ENCODE data around the gene IRS1.

IRS1 gene

GRCh38 chr2:226813148-226813701, 13.6 kb upstream of the IRS1 start:
- DNase-seq (ENCODE audit: low read depth) = no peak

GRCh38 chr2:226803410-226803809, 3.8 kb upstream of the IRS1 start:
- DNase-seq (ENCODE audit: low read depth) = no peak

GRCh38 chr2:226802573-226802972, 3.0 kb upstream of the IRS1 start:
- DNase-seq (ENCODE audit: low read depth) = no peak

GRCh38 chr2:226800941-226801784, 1.5 kb upstream of the IRS1 start:
- DNase-seq (ENCODE audit: low read depth) = peak; percentile 64

- no peak for DNase-seq (ENCODE audit: low read depth)
Measured at GRCh38 chr2:226799976-226800940, 638 bp upstream of the IRS1 start.

- DNase-seq (ENCODE audit: low read depth) = no peak
Measured at GRCh38 chr2:226798422-226799210, 1.0 kb downstream of the IRS1 start.

GRCh38 chr2:226797989-226798421, 1.6 kb downstream of the IRS1 start:
- no peak for DNase-seq (ENCODE audit: low read depth)

GRCh38 chr2:226797289-226797988, 2.2 kb downstream of the IRS1 start:
- no peak for DNase-seq (ENCODE audit: low read depth)

- no peak for DNase-seq (ENCODE audit: low read depth)
Measured at GRCh38 chr2:226796840-226797288, 2.8 kb downstream of the IRS1 start.

- DNase-seq (ENCODE audit: low read depth) = no peak
Measured at GRCh38 chr2:226796012-226796839, 3.4 kb downstream of the IRS1 start.

GRCh38 chr2:226795281-226796011, 4.2 kb downstream of the IRS1 start:
- DNase-seq (ENCODE audit: low read depth) = no peak

- no peak for DNase-seq (ENCODE audit: low read depth)
Measured at GRCh38 chr2:226794751-226795171, 4.9 kb downstream of the IRS1 start.

- DNase-seq (ENCODE audit: low read depth) = no peak
Measured at GRCh38 chr2:226794196-226794661, 5.4 kb downstream of the IRS1 start.

GRCh38 chr2:226793646-226794045, 6.0 kb downstream of the IRS1 start:
- no peak for DNase-seq (ENCODE audit: low read depth)

GRCh38 chr2:226792155-226792881, 7.3 kb downstream of the IRS1 start:
- DNase-seq (ENCODE audit: low read depth) = no peak

GRCh38 chr2:226791487-226792081, 8.0 kb downstream of the IRS1 start:
- DNase-seq (ENCODE audit: low read depth) = peak; percentile 82

- peak; percentile 21 for DNase-seq (ENCODE audit: low read depth)
Measured at GRCh38 chr2:226791056-226791486, 8.5 kb downstream of the IRS1 start.

- no peak for DNase-seq (ENCODE audit: low read depth)
Measured at GRCh38 chr2:226790431-226790830, 9.2 kb downstream of the IRS1 start.
